ENCODE measurements around the gene KCNT2. TPM values are rescaled to one million over a fixed set of nuclear protein-coding genes. Genes with fewer than 3 reads are reported as not detected.
"Not testable (repeated sequence)": the region's sequence is repeated elsewhere in the genome, so short reads cannot be mapped to it uniquely, and the experiment has no call there.

Gene KCNT2
- total and polyA plus RNA-seq, 10 donors, result 0.04 to 1.2 (median 0.99) TPM

- H3K9me3 ChIP-seq, result peaks cover 0 to 36% (median 26%) of the 10 kb centered on the region in 8 donors
- no peaks in the 10 kb centered on the region for H3K27me3 ChIP-seq (replicated peaks in 1 of 7)
- whole genome bisulfite sequencing, 5 donors, result 77 to 90% (median 84%) methylated on average over 3 of the region's 3 CpGs
- H3K36me3 ChIP-seq, result no peaks in the 10 kb centered on the region
- TF ChIP-seq CTCF (IDR thresholded peaks at IDR 0.05 in 8 of 11, conservative IDR thresholded peaks at IDR 0.05 in 3 of 11), result no peak
- TF ChIP-seq POLR2A (IDR thresholded peaks at IDR 0.05), result no peak
- no peak for TF ChIP-seq POLR2AphosphoS5 (IDR thresholded peaks at IDR 0.05)
- intact Hi-C loops (cut with DNase I; ENCODE audit: low total_unique reads), result loop anchor here (5.0 kb wide), 1 partner anchor 50 kb away; no protein-coding TSS in a partner anchor
- H3K27ac ChIP-seq, result no peak overlapping the region
- H3K4me1 ChIP-seq, result no peaks in the 10 kb centered on the region
- no peak overlapping the region for H3K4me3 ChIP-seq
- no peak for DNase-seq
These were observed 76.3 kb downstream of the KCNT2 start for GRCh38 chr1:196531737-196532524.

- no peaks in the 10 kb centered on the region for H3K36me3 ChIP-seq
- DNase-seq, result no peak
- no peaks in the 10 kb centered on the region for H3K27me3 ChIP-seq (replicated peaks in 1 of 7)
- intact Hi-C loops (cut with DNase I; ENCODE audit: low total_unique reads), result no loop called here
- no peaks in the 10 kb centered on the region for H3K4me1 ChIP-seq
- peaks cover 0 to 5% (median 1%) of the 10 kb centered on the region in 8 donors for H3K9me3 ChIP-seq
- TF ChIP-seq POLR2AphosphoS5 (IDR thresholded peaks at IDR 0.05), result no peak
- TF ChIP-seq CTCF (IDR thresholded peaks at IDR 0.05 in 8 of 11, conservative IDR thresholded peaks at IDR 0.05 in 3 of 11), result no peak
- no peak for TF ChIP-seq POLR2A (IDR thresholded peaks at IDR 0.05)
- H3K27ac ChIP-seq, result no peak overlapping the region
- WGBS, 5 donors, result 57 to 72% (median 67%) methylated on average over 2 of the region's 2 CpGs
- no peak overlapping the region for H3K4me3 ChIP-seq
These were observed 80.3 kb downstream of the KCNT2 start for GRCh38 chr1:196527919-196528318.

- peaks cover 0 to 22% (median 8%) of the 10 kb centered on the region in 8 donors for H3K9me3 ChIP-seq
- intact Hi-C loops (cut with DNase I; ENCODE audit: low total_unique reads); H3K27me3 ChIP-seq (replicated peaks in 1 of 7); H3K4me1 ChIP-seq; H3K4me3 ChIP-seq; H3K27ac ChIP-seq; H3K36me3 ChIP-seq: not testable (repeated sequence)
- peak; percentile 22 for DNase-seq
- WGBS, 5 donors, result 76 to 84% (median 80%) methylated on average over 12 of the region's 12 CpGs
These were observed 85.5 kb downstream of the KCNT2 start for GRCh38 chr1:196522574-196523345.

- intact Hi-C loops (cut with DNase I; ENCODE audit: low total_unique reads), result no loop called here
- no peak overlapping the region for H3K27ac ChIP-seq
- no peaks in the 10 kb centered on the region for H3K27me3 ChIP-seq (replicated peaks in 1 of 7)
- no peaks in the 10 kb centered on the region for H3K4me1 ChIP-seq
- TF ChIP-seq POLR2A (IDR thresholded peaks at IDR 0.05) (no peak), POLR2AphosphoS5 (IDR thresholded peaks at IDR 0.05) (no peak), CTCF (IDR thresholded peaks at IDR 0.05 in 8 of 11, conservative IDR thresholded peaks at IDR 0.05 in 3 of 11) (no peak)
- no peak for DNase-seq
- H3K36me3 ChIP-seq, result no peaks in the 10 kb centered on the region
- H3K4me3 ChIP-seq, result no peak overlapping the region
- peaks cover 0 to 10% (median 1%) of the 10 kb centered on the region in 8 donors for H3K9me3 ChIP-seq
These were observed 91.0 kb downstream of the KCNT2 start for GRCh38 chr1:196517193-196517592.

All from spleen (tissue), 11 donors.